ENCODE data around the gene CEP85L.
A peak's percentile ranks its signal among the peaks of the same experiment; 100 is the strongest.

CEP85L gene

GRCh38 chr6:118659513-118660217 is 8.3 kb upstream of the CEP85L start:
- Histone ChIP-seq H3K36me3 (ENCODE audit: control insufficient read depth, insufficient read depth, low read length) (no peaks in the 10 kb centered on the region), H3K27me3 (replicated peaks; ENCODE audit: control insufficient read depth, insufficient read depth, low read length) (no peaks in the 10 kb centered on the region), H3K4me3 (replicated peaks; ENCODE audit: low read depth, low read length) (no peak overlapping the region)
- TF ChIP-seq CTCF (IDR thresholded peaks at IDR 0.05; ENCODE audit: insufficient read depth, low read length, poor library complexity, severe bottlenecking): no peak
- DNase-seq (ENCODE audit: extremely low read depth, insufficient read length): no peak

GRCh38 chr6:118656847-118657451 is 5.6 kb upstream of the CEP85L start:
- no peaks in the 10 kb centered on the region for H3K36me3 ChIP-seq (ENCODE audit: control insufficient read depth, insufficient read depth, low read length)

DNA sequence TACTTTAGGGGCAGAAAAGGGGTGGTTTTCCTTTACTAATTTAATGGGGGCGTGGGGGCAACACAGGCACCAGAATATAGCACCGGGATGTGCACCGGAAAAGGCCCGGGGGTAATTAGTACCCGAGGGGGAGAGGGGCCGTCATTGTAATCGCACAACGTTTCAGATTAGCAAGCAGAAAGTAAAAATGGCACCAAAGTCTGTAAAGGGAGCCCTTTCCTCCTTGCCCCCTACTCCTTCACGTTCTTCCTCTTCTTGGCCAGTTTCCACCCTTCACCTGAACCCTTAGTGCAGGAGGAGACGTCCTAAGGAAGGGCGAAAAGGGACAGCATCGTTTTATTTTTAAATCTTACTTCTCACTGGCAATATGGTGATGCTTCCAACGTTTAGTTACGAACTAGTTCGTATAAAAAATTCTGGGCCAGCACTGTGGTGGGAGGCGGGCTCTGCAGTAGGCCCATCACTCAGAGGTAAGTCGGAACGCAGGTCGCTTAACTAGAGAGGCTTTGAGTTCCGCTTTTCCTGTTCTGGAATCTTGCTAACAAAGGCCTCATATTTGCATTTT is 742 bp upstream of the CEP85L start:
- peak overlapping the region; percentile 90 for H3K4me3 ChIP-seq (replicated peaks; ENCODE audit: low read depth, low read length)
- TF ChIP-seq CTCF (IDR thresholded peaks at IDR 0.05; ENCODE audit: insufficient read depth, low read length, poor library complexity, severe bottlenecking): no peak
- DNase-seq (ENCODE audit: extremely low read depth, insufficient read length): no peak
- H3K27me3 ChIP-seq (replicated peaks; ENCODE audit: control insufficient read depth, insufficient read depth, low read length): no peaks in the 10 kb centered on the region
- no peaks in the 10 kb centered on the region for H3K36me3 ChIP-seq (ENCODE audit: control insufficient read depth, insufficient read depth, low read length)

More at GRCh38 chr6:118656847-118657451, 5.6 kb upstream of the CEP85L start:
- Histone ChIP-seq H3K27me3 (replicated peaks; ENCODE audit: control insufficient read depth, insufficient read depth, low read length) (no peaks in the 10 kb centered on the region), H3K4me3 (replicated peaks; ENCODE audit: low read depth, low read length) (no peak overlapping the region)
- no peak for DNase-seq (ENCODE audit: extremely low read depth, insufficient read length)
- TF ChIP-seq CTCF (IDR thresholded peaks at IDR 0.05; ENCODE audit: insufficient read depth, low read length, poor library complexity, severe bottlenecking): no peak

DNA sequence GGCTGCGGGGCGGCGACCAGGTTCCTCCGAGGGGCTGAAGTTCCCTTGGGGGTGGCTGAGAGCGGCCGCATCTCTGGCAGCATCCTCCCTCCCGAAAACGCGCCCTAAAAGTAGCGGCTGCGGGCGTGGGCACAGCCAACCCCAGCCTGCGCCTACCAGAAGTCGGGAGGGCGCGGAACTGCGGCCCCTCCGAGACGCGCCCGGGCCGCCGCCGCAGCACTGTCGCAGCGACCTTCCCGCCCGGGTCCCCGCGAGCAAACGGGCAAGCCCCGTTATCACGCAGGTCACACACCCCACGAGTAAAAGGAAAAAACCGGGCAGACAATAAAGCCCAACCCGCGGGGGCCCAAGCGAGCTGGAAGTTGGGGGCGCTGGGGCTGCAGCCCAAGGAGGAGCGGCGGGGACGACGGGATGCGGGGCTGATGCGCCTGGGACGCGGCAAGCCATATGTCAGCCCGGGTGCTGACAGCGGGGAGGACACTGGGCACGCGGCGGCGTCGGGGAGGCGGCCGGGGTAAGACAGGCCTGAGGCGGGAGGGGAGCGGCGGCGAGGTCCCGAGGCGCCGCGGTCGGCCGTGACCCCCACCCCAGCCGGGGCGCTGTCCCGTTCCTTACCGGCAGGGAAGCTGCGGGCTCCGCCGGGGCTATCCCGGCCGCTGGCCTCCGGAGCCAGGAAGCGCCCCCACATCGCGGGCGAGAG is 659 bp downstream of the CEP85L start:
- no peak for TF ChIP-seq CTCF (IDR thresholded peaks at IDR 0.05; ENCODE audit: insufficient read depth, low read length, poor library complexity, severe bottlenecking)
- H3K4me3 ChIP-seq (replicated peaks; ENCODE audit: low read depth, low read length): peak overlapping the region; percentile 90
- no peaks in the 10 kb centered on the region for H3K27me3 ChIP-seq (replicated peaks; ENCODE audit: control insufficient read depth, insufficient read depth, low read length)
- H3K36me3 ChIP-seq (ENCODE audit: control insufficient read depth, insufficient read depth, low read length): no peaks in the 10 kb centered on the region
- peak; percentile 72 for DNase-seq (ENCODE audit: extremely low read depth, insufficient read length)

- no peak for DNase-seq (ENCODE audit: extremely low read depth, insufficient read length)
- Histone ChIP-seq H3K27me3 (replicated peaks; ENCODE audit: control insufficient read depth, insufficient read depth, low read length) (no peaks in the 10 kb centered on the region), H3K36me3 (ENCODE audit: control insufficient read depth, insufficient read depth, low read length) (no peaks in the 10 kb centered on the region; the same call in 1 of the 2 replicates), H3K4me3 (replicated peaks; ENCODE audit: low read depth, low read length) (peak overlapping the region; percentile 90)
- TF ChIP-seq CTCF (IDR thresholded peaks at IDR 0.05; ENCODE audit: insufficient read depth, low read length, poor library complexity, severe bottlenecking): no peak
These were observed 1.3 kb downstream of the CEP85L start for GRCh38 chr6:118649918-118650581.
